Thyroid gland (tissue), 4 donors: ENCODE data around the gene NVL. TPM values are rescaled to one million over a fixed set of nuclear protein-coding genes. Genes with fewer than 3 reads are reported as not detected.

ENCODE experiments used
- DNase-seq, 2 donors: peaks; one replicate each; pipeline ENCODE4 v3.0.0-alpha.2; 2019
- H3K27ac ChIP-seq, 3 donors: fragments of 200-600 bp; sonication (generic); 1 replicate in 2 of 3; 2 replicates in 1 of 3; pipeline ENCODE4 v1.5.1; 2016 to 2019; ENCODE audit warnings: mild to moderate bottlenecking in 1 of 3, moderate library complexity in 1 of 3
- H3K27me3 ChIP-seq: fragments of 200-600 bp; sonication (generic); one replicate; pipeline ENCODE4 v1.5.1; 2019
- H3K36me3 ChIP-seq, 2 donors: fragments of 200-600 bp; sonication (generic); one replicate each; pipeline ENCODE4 v1.5.1; 2016 to 2019
- H3K4me1 ChIP-seq, 2 donors: fragments of 200-600 bp; sonication (generic); one replicate each; pipeline ENCODE4 v1.5.1; 2017 to 2019
- H3K4me3 ChIP-seq, 3 donors: fragments of 200-600 bp; sonication (generic); replicated peaks in 1 of 3; 1 replicate in 2 of 3; 2 replicates in 1 of 3; pipeline ENCODE4 v1.5.1; 2016; ENCODE audit warnings: mild to moderate bottlenecking in 1 of 3
- H3K9me3 ChIP-seq: fragments of 200-600 bp; sonication (generic); one replicate; pipeline ENCODE4 v1.5.1; 2017
- POLR2A ChIP-seq, 2 donors: fragments of 450-650 bp; IDR thresholded peaks; one replicate each; pipeline ENCODE4 v1.6.1; 2017; ENCODE audit warnings: antibody characterized with exemption in 2 of 2, mild to moderate bottlenecking in 2 of 2, moderate library complexity in 1 of 2
- WGBS, 2 donors: methylation state at CpG; one replicate each; pipeline ENCODE4 v1.1.5; 2017; 5-methylcytosine and 5-hydroxymethylcytosine counted together
- intact Hi-C: fragments of 100-400 bp; cut with DNase I; formaldehyde crosslinking; loops from one replicate; pipeline ENCODE4 v1.15.1; 2023
- total RNA-seq, 4 donors: library from RNA; depleted of rRNA; stranded (reverse); fragments of >200 nt; gene quantifications; one replicate each; pipeline ENCODE4 v1.2.3, GENCODE V29; 2016
- TF ChIP-seq, protein P1 (sequence below), 6 experiments: fragments of 200-600 bp in 3 of 6; fragments of 450-650 bp in 3 of 6; sonication (generic) in 3 of 6; IDR thresholded peaks; one replicate each; pipeline ENCODE4 v1.5.1; 2016 to 2019; ENCODE audit warnings: antibody characterized with exemption in 6 of 6, mild to moderate bottlenecking in 2 of 6, inconsistent platforms in 1 of 6, moderate library complexity in 1 of 6

NVL gene
- total RNA-seq, 4 donors from 2014 or later, result 18.9 to 34.1 (median 26.8) TPM

- no peak overlapping the region for H3K27ac ChIP-seq
- H3K4me3 ChIP-seq, result no peak overlapping the region
- 78% methylated on average over 12 of the region's 12 CpGs for WGBS, 2 donors
- DNase-seq, result no peak
- intact Hi-C loops, result no loop called here
- H3K4me1 ChIP-seq, result no peaks in the 10 kb centered on the region
- H3K36me3 ChIP-seq, result peaks cover 8 to 17% of the 10 kb centered on the region in 2 donors
- H3K27me3 ChIP-seq, result no peaks in the 10 kb centered on the region
- TF ChIP-seq, protein P1, sequence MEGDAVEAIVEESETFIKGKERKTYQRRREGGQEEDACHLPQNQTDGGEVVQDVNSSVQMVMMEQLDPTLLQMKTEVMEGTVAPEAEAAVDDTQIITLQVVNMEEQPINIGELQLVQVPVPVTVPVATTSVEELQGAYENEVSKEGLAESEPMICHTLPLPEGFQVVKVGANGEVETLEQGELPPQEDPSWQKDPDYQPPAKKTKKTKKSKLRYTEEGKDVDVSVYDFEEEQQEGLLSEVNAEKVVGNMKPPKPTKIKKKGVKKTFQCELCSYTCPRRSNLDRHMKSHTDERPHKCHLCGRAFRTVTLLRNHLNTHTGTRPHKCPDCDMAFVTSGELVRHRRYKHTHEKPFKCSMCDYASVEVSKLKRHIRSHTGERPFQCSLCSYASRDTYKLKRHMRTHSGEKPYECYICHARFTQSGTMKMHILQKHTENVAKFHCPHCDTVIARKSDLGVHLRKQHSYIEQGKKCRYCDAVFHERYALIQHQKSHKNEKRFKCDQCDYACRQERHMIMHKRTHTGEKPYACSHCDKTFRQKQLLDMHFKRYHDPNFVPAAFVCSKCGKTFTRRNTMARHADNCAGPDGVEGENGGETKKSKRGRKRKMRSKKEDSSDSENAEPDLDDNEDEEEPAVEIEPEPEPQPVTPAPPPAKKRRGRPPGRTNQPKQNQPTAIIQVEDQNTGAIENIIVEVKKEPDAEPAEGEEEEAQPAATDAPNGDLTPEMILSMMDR (IDR thresholded peaks at IDR 0.05), result no peak
- TF ChIP-seq POLR2A (IDR thresholded peaks at IDR 0.05), result no peak
- H3K9me3 ChIP-seq, result no peaks in the 10 kb centered on the region
Observed at GRCh38 chr1:224223819-224224714, 105.9 kb downstream of the NVL start.

- Histone ChIP-seq H3K9me3 (no peaks in the 10 kb centered on the region), H3K27me3 (no peaks in the 10 kb centered on the region), H3K27ac (no peak overlapping the region), H3K36me3 (no peaks in the 10 kb centered on the region), H3K4me3 (no peak overlapping the region), H3K4me1 (no peaks in the 10 kb centered on the region)
- no peak for DNase-seq
- intact Hi-C loops, result no loop called here
- TF ChIP-seq, protein P1 (IDR thresholded peaks at IDR 0.05), result no peak
- no peak for TF ChIP-seq POLR2A (IDR thresholded peaks at IDR 0.05)
- WGBS, 2 donors, result 69 to 75% methylated on average over 7 of the region's 7 CpGs
Observed at GRCh38 chr1:224219612-224220059, 110.3 kb downstream of the NVL start.

- no peak for DNase-seq
- Histone ChIP-seq H3K4me3 (no peak overlapping the region), H3K36me3 (no peaks in the 10 kb centered on the region), H3K27ac (no peak overlapping the region), H3K4me1 (peaks cover under 1 to 5% of the 10 kb centered on the region in 2 donors), H3K9me3 (no peaks in the 10 kb centered on the region), H3K27me3 (no peaks in the 10 kb centered on the region)
- 85 to 87% methylated on average over 5 of the region's 5 CpGs for WGBS, 2 donors
- no peak for TF ChIP-seq POLR2A (IDR thresholded peaks at IDR 0.05)
- TF ChIP-seq, protein P1 (IDR thresholded peaks at IDR 0.05), result no peak
- intact Hi-C loops, result no loop called here
Observed at GRCh38 chr1:224219011-224219611, 110.9 kb downstream of the NVL start.

GRCh38 chr1:224217655-224218623 is 112.0 kb downstream of the NVL start:
- Histone ChIP-seq H3K27ac (no peak overlapping the region), H3K9me3 (no peaks in the 10 kb centered on the region), H3K36me3 (no peaks in the 10 kb centered on the region), H3K4me1 (peaks cover 13 to 14% of the 10 kb centered on the region in 2 donors), H3K4me3 (no peak overlapping the region), H3K27me3 (no peaks in the 10 kb centered on the region)
- 89% methylated on average over 11 of the region's 11 CpGs for WGBS, 2 donors
- TF ChIP-seq, protein P1 (IDR thresholded peaks at IDR 0.05), result no peak
- no peak for TF ChIP-seq POLR2A (IDR thresholded peaks at IDR 0.05)
- intact Hi-C loops, result no loop called here
- no peak for DNase-seq
